ENCODE results near the gene XPR1.

Gene XPR1

GRCh38 chr1:180936110-180937011, 304.5 kb downstream of the XPR1 start:
- no peak for DNase-seq

GRCh38 chr1:180937012-180937372, 305.2 kb downstream of the XPR1 start:
- no peak for DNase-seq

DNA sequence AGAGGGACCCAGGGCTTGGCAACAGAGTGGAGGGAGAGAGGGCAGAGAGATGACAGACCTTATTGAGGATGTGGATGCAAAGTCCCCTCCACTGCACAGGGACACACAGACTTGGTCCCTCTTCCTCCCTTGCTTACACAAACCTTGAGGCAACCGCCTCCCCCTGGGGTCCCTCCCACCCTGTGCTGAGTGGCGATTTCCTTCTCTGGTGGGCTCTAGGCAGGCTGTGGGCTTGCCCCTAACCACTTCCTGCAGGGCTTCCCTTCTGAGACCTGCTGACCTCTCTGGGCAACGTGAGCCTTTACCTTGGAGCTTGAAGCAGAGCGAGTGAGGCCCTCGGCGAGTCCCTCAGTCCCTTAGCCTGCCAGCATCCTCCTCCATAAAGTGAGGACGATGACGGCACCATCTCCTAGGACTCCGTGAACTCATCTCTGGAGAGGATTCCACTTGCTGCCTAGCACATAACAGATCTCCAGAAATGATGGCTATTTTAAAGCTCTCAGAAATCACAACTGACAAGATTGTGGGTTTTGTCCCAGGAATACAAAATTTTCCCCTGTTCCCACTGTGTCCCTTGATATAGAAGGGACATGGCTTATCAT, 305.9 kb downstream of the XPR1 start:
- no peak for DNase-seq

- no peak for DNase-seq
Observed at GRCh38 chr1:180939073-180939710, 307.4 kb downstream of the XPR1 start.

- DNase-seq: no peak
Observed at GRCh38 chr1:180939711-180940103, 307.9 kb downstream of the XPR1 start.
